Measurements from ENCODE around the gene RNF44.

RNF44 gene

GRCh38 chr5:176527246-176528222 is 9.7 kb downstream of the RNF44 start:
- Histone ChIP-seq H3K27me3 (ENCODE audit: insufficient read depth, poor library complexity, severe bottlenecking) (no peaks in the 10 kb centered on the region), H3K4me3 (replicated peaks; ENCODE audit: insufficient read depth, low read length) (no peak overlapping the region), H3K27ac (replicated peaks) (no peak overlapping the region; the same call in 1 of the 2 replicates)
- no peak for TF ChIP-seq GABPA (IDR thresholded peaks at IDR 0.05; ENCODE audit: low read depth)
- TF ChIP-seq SPI1 (IDR thresholded peaks at IDR 0.05; ENCODE audit: borderline replicate concordance, low read depth): no peak
- no peak for TF ChIP-seq POLR2AphosphoS5 (IDR thresholded peaks at IDR 0.05; ENCODE audit: low read depth)
- DNase-seq (ENCODE audit: low read depth in 1 of 2, low spot score in 1 of 2): no peak

- DNase-seq (ENCODE audit: low read depth in 1 of 2, low spot score in 1 of 2): no peak
- Histone ChIP-seq H3K4me3 (replicated peaks; ENCODE audit: insufficient read depth, low read length) (no peak overlapping the region), H3K27me3 (ENCODE audit: insufficient read depth, poor library complexity, severe bottlenecking) (no peaks in the 10 kb centered on the region), H3K27ac (replicated peaks) (no peak overlapping the region)
- TF ChIP-seq, protein P1, sequence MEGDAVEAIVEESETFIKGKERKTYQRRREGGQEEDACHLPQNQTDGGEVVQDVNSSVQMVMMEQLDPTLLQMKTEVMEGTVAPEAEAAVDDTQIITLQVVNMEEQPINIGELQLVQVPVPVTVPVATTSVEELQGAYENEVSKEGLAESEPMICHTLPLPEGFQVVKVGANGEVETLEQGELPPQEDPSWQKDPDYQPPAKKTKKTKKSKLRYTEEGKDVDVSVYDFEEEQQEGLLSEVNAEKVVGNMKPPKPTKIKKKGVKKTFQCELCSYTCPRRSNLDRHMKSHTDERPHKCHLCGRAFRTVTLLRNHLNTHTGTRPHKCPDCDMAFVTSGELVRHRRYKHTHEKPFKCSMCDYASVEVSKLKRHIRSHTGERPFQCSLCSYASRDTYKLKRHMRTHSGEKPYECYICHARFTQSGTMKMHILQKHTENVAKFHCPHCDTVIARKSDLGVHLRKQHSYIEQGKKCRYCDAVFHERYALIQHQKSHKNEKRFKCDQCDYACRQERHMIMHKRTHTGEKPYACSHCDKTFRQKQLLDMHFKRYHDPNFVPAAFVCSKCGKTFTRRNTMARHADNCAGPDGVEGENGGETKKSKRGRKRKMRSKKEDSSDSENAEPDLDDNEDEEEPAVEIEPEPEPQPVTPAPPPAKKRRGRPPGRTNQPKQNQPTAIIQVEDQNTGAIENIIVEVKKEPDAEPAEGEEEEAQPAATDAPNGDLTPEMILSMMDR (IDR thresholded peaks at IDR 0.05; ENCODE audit: insufficient read depth, low read length): no peak
- no peak for TF ChIP-seq POLR2AphosphoS5 (IDR thresholded peaks at IDR 0.05; ENCODE audit: low read depth)
- no peak for TF ChIP-seq SPI1 (IDR thresholded peaks at IDR 0.05; ENCODE audit: borderline replicate concordance, low read depth)
- TF ChIP-seq GABPA (IDR thresholded peaks at IDR 0.05; ENCODE audit: low read depth): no peak
- no peak for TF ChIP-seq REST (IDR thresholded peaks at IDR 0.05; ENCODE audit: insufficient replicate concordance, low read depth)
Measured at GRCh38 chr5:176526462-176526861, 10.7 kb downstream of the RNF44 start.

- no peaks in the 10 kb centered on the region for H3K27me3 ChIP-seq (ENCODE audit: insufficient read depth, poor library complexity, severe bottlenecking)
- no peak overlapping the region for H3K27ac ChIP-seq (replicated peaks)
- TF ChIP-seq, protein P1 (IDR thresholded peaks at IDR 0.05; ENCODE audit: insufficient read depth, low read length): no peak
- TF ChIP-seq POLR2AphosphoS5 (IDR thresholded peaks at IDR 0.05; ENCODE audit: low read depth): 0 out of 2 replicates have a peak, but pooled peaks have one; percentile 5
- no peak overlapping the region for H3K4me3 ChIP-seq (replicated peaks; ENCODE audit: insufficient read depth, low read length)
- DNase-seq (ENCODE audit: low read depth in 1 of 2, low spot score in 1 of 2): no peak
Measured at GRCh38 chr5:176525677-176526076, 11.5 kb downstream of the RNF44 start.

DNA sequence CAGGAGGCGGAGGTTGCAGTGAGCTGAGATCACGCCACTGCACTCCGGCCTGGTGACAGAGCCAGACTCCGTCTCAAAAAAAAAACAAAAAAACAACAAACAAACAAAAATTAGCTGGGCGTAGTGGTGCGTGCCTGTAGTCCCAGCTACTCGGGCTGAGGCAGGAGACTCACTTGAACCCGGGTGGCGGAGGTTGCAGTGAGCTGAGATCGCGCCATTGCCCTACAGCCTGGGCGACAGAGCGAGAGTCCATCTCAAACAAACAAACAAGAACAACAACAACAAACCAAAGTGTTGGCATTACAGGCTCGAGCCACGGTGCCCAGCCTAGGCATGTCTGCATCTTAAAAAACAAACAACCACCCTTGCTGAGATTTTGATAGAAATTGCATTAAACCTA is 12.2 kb downstream of the RNF44 start:
- TF ChIP-seq REST (IDR thresholded peaks at IDR 0.05; ENCODE audit: insufficient replicate concordance, low read depth) (no peak), SPI1 (IDR thresholded peaks at IDR 0.05; ENCODE audit: borderline replicate concordance, low read depth) (no peak), POLR2AphosphoS5 (IDR thresholded peaks at IDR 0.05; ENCODE audit: low read depth) (no peak), GABPA (IDR thresholded peaks at IDR 0.05; ENCODE audit: low read depth) (no peak)
- TF ChIP-seq, protein P1 (IDR thresholded peaks at IDR 0.05; ENCODE audit: insufficient read depth, low read length): no peak
- Histone ChIP-seq H3K27ac (replicated peaks) (no peak overlapping the region), H3K4me3 (replicated peaks; ENCODE audit: insufficient read depth, low read length) (no peak overlapping the region), H3K27me3 (ENCODE audit: insufficient read depth, poor library complexity, severe bottlenecking) (no peaks in the 10 kb centered on the region)
- DNase-seq (ENCODE audit: low read depth in 1 of 2, low spot score in 1 of 2): no peak
